NCI-H2081 treated with DMSO at 0.1 percent for 48 hours (cell line): Measurements from ENCODE around the gene CD1C.
"Not testable (repeated sequence)": the region's sequence is repeated elsewhere in the genome, so short reads cannot be mapped to it uniquely, and the experiment has no call there.

Source experiments
- DNase-seq: peaks from one replicate; lab custom pipeline; 2025; lab: John Stamatoyannopoulos, UW

CD1C gene

GRCh38 chr1:158329300-158329699 lies 39.6 kb downstream of the CD1C start:
- DNase-seq: no peak

DNA sequence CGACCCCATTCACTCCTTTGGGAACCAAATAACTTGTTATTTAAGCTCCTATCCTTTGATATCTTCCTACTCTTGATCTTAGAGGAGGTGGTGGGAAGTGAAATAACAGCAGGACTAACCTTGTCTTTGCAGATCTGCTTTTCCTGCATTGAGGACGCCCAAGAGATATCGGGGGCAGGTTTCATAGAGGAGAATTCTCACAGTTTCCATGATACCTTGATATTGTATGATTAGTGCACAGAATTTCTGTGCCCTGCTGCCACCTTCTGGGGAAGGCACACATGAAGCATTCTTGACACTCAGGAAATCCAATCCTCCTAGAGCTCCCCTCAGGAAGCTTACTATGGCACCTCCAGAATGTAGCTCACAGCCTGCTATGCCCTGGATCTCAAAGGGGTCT lies 40.0 kb downstream of the CD1C start:
- DNase-seq: no peak

DNA sequence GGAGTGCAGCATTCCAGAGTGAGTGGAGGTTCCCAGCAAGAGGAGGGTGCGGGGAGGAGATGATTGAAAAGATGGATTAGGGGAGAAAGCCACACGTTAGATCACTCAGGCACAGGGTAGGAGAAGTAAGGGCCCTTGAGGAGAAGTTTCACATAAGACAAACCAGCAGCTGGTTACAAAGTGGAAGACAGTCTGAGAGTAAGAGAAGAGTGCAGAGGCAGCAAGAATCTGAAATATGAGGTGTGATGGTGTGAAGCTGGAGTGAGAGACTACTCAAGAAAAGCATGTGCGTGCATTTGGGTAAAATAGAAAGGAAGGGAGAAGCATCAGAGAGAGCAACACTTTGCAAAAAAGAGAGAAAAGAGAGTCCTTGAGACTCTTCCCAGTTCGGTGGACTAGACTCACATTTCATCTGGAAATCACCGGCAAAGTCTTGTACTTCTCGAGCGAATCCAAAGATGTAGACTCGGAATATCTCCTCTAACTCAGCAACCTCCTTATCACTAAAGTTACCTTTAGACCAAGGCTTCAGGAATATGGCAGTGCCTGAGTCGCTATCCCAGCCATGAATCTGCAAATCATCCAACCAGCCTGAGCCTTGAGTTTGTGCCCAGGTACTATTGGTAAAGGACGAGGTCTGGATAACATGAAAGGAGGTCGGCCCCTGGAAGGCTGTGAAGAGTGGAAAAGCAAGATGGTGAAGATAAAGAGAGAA lies 40.8 kb downstream of the CD1C start:
- DNase-seq: no peak

DNA sequence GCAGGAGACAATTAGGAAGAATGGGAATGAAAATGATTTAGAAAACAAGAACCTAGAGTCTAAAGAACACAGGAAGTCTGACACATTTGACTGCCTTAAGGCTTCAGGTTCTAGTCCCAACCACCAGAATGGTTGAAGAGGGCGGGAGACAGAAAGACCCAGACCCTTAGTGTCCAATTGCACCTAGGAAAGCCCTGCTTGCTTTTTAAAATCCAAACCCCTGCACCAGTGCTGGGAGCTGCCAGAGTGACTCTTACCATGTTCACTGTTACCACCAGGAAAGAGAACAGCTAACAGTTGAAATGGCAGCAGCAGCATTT lies 41.3 kb downstream of the CD1C start:
- DNase-seq: no peak

- DNase-seq: no peak
These were observed 41.9 kb downstream of the CD1C start, which contains the start of gene CD1B for GRCh38 chr1:158331481-158332150. CD1B (minus strand) TSS chr1:158331531; CDS start chr1:158331423, 108 bp downstream.

GRCh38 chr1:158333405-158334155 lies 43.9 kb downstream of the CD1C start:
- no peak for DNase-seq

GRCh38 chr1:158334526-158335212 lies 44.9 kb downstream of the CD1C start:
- no peak for DNase-seq

DNA sequence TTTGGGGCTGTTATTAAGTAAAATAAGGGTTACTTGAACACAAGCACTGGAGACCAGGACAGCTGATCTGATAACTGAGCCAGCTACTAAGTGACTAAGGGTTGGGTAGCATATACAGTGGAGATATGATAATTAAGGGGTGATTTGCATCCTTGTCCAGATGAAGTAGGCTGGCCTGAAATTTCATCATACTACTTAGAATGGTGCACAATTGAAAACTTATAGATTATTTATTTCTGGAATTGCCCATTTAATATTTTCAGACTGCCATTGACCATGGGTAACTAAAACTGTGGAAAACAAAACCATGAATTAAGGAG lies 45.5 kb downstream of the CD1C start:
- no peak for DNase-seq

DNA sequence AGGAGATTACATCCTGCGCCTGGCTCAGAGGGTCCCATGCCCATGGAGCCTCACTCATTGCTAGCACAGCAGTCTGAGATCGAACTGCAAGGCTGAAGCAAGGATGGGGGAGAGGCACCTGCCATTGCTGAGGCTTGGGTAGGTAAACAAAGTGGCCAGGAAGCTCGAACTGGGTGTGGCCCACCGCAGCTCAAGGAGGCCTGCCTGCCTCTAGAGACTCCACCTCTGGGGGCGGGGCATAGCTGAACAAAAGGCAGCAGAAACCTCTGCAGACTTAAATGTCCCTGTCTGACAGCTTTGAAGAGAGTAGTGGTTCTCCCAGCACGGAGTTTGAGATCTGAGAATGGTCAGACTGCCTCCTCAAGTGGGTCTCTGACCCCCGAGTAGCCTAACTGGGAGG lies 46.7 kb downstream of the CD1C start:
- DNase-seq: not testable (repeated sequence)
